Mammary epithelial cell (primary cell): ENCODE measurements around the gene ACSM5.

Experiments used
- CTCF ChIP-seq, 2 donors: IDR thresholded peaks in 1 of 2; conservative IDR thresholded peaks in 1 of 2; 2 replicates each; pipeline ENCODE4 v1.5.1; 2011 to 2012; ENCODE audit warnings: inconsistent platforms in 2 of 2, low read length in 2 of 2, mild to moderate bottlenecking in 2 of 2, control low read depth in 1 of 2, low read depth in 1 of 2; ENCODE audit not compliant: insufficient read depth in 1 of 2; ENCODE audit errors: extremely low read depth in 1 of 2
- EZH2 ChIP-seq: IDR thresholded peaks from 2 replicates; pipeline ENCODE4 v1.6.1; 2012; ENCODE audit warnings: low read length, inconsistent platforms, borderline replicate concordance

GRCh38 chr16:20364051-20364450 is 45.3 kb upstream of the ACSM5 start:
- TF ChIP-seq CTCF (conservative IDR thresholded peaks at IDR 0.05 in 1 of 2, IDR thresholded peaks at IDR 0.05 in 1 of 2; ENCODE audit: extremely low read depth in 1 of 2, insufficient read depth in 1 of 2, low read depth in 1 of 2, low read length in 2 of 2) (no peak), EZH2 (no peak)
